K562 (cell line): ENCODE measurements around the gene EZH1. TPM values are rescaled to one million over a fixed set of nuclear protein-coding genes. Genes with fewer than 3 reads are reported as not detected.
A peak's percentile ranks its signal among the peaks of the same experiment; 100 is the strongest.

Source experiments
- CHD1 ChIP-seq: fragments of 200-600 bp; sonication (generic); IDR thresholded peaks from one replicate; pipeline ENCODE4 v1.6.1; 2012; ENCODE audit warnings: mild to moderate bottlenecking, moderate library complexity, low read length, inconsistent platforms
- FOXO4 ChIP-seq: fragments of 450-650 bp; formaldehyde crosslinking; IDR thresholded peaks from 2 replicates; pipeline ENCODE4 v1.4.0; 2020; ENCODE audit warnings: mild to moderate bottlenecking, moderate library complexity
- HBP1 ChIP-seq: fragments of 450-650 bp; formaldehyde crosslinking; IDR thresholded peaks from 2 replicates; pipeline ENCODE4 v1.4.0; 2022; ENCODE audit warnings: missing genetic modification characterization
- HNRNPK ChIP-seq: fragments of 200-400 bp; formaldehyde crosslinking; IDR thresholded peaks from one replicate; pipeline ENCODE4 v1.6.1; 2018; ENCODE audit warnings: mild to moderate bottlenecking, low read depth, low read length; ENCODE audit not compliant: poor library complexity, severe bottlenecking
- MBD1 ChIP-seq: fragments of 250-450 bp; sonication (Bioruptor Pico); IDR thresholded peaks from 2 replicates; pipeline ENCODE4 v1.8.0; 2022; ENCODE audit warnings: inconsistent platforms
- MYC ChIP-seq, 2 experiments: fragments of 250-450 bp in 1 of 2; sonication (Bioruptor Pico) in 1 of 2; IDR thresholded peaks; 2 replicates each; pipeline versions ENCODE4 v1.5.1 to v1.6.1; 2012 to 2021; ENCODE audit warnings: low read depth in 2 of 2, borderline replicate concordance in 1 of 2, improper control_type of control experiment in 1 of 2, low read length in 1 of 2, mild to moderate bottlenecking in 1 of 2, moderate library complexity in 1 of 2
- PPARD ChIP-seq: fragments of 250-450 bp; sonication (Bioruptor Pico); IDR thresholded peaks from 2 replicates; pipeline ENCODE4 v1.8.0; 2022; ENCODE audit warnings: inconsistent platforms, mild to moderate bottlenecking, moderate library complexity
- PTTG1 ChIP-seq: fragments of 450-650 bp; IDR thresholded peaks from 2 replicates; pipeline ENCODE4 v1.6.1; 2016; ENCODE audit warnings: low read depth, mild to moderate bottlenecking, missing genetic modification characterization, missing compliant biosample characterization
- RBFOX2 ChIP-seq: fragments of 200-400 bp; formaldehyde crosslinking; IDR thresholded peaks from 2 replicates; pipeline ENCODE4 v1.6.1; 2017; ENCODE audit warnings: low read depth, mild to moderate bottlenecking, low read length, moderate library complexity
- SREBF2 ChIP-seq: sonication (generic); formaldehyde crosslinking; IDR thresholded peaks from 2 replicates; pipeline ENCODE4 v1.4.0; 2020; ENCODE audit warnings: mild to moderate bottlenecking, missing genetic modification reagents
- TAF15 ChIP-seq: fragments of 200-400 bp; formaldehyde crosslinking; IDR thresholded peaks from 2 replicates; pipeline ENCODE4 v1.6.1; 2017; ENCODE audit warnings: mild to moderate bottlenecking, low read depth, low read length, moderate library complexity
- ZHX1 ChIP-seq: fragments of 150-350 bp; conservative IDR thresholded peaks from 2 replicates; pipeline ENCODE4 v1.6.1; 2014; ENCODE audit warnings: low read length
- ZNF518B ChIP-seq: fragments of 250-450 bp; sonication (Bioruptor Pico); IDR thresholded peaks from 2 replicates; pipeline ENCODE4 v1.5.0; 2021; ENCODE audit warnings: mild to moderate bottlenecking, moderate library complexity
- ZNF77 ChIP-seq: fragments of 250-450 bp; sonication (Bioruptor Pico); IDR thresholded peaks from 2 replicates; pipeline ENCODE4 v1.5.0; 2020
- polyA plus RNA-seq, 8 experiments: library from polyadenylated mRNA; depleted of rRNA in 4 of 8; stranded (reverse) in 5 of 8; unstranded in 3 of 8; fragments of >200 nt; fragmentation: Nextera tagmentation in 2 of 8; fragmentation: Illumina TruSeq in 1 of 8; extraction: Ambion mirVana in 2 of 8; extraction: Trizol in 1 of 8; gene quantifications; 2 replicates each; pipeline versions ENCODE4 v1.2.1 to v1.2.3, GENCODE V29; 2011 to 2014; ENCODE audit warnings: inconsistent platforms in 1 of 8, missing spikeins in 1 of 8
- total RNA-seq, 7 experiments: library from RNA; depleted of rRNA in 6 of 7; stranded (reverse); fragments of >200 nt in 6 of 7; fragmentation: Illumina TruSeq in 2 of 7; extraction: Trizol in 2 of 7; gene quantifications; 2 replicates each; pipeline versions ENCODE4 v1.2.1 to v1.2.3, GENCODE V29; 2011 to 2021; ENCODE audit warnings: low replicate concordance in 1 of 7

Gene EZH1
- total and polyA plus RNA-seq, 9 of the 15 experiments (the other 6 are each of a cell fraction or from before 2014, with no cell fraction given): 8.6 to 40.8 (median 22.9) TPM

GRCh38 chr17:42750739-42751344, 6.0 kb upstream of the EZH1 start (continued):
- TF ChIP-seq ZNF518B (CRISPR knock-in tag) (no peak), PPARD (no peak), TAF15 (no peak), HNRNPK (no peak), ZHX1 (no peak), SREBF2 (CRISPR knock-in tag) (no peak), FOXO4 (CRISPR knock-in tag) (no peak), ZNF77 (CRISPR knock-in tag) (no peak), RBFOX2 (no peak), MYC (IDR thresholded peaks at IDR 0.05; ENCODE audit: low read depth, low read length) (no peak), MYC (CRISPR knock-in tag; IDR thresholded peaks at IDR 0.05; ENCODE audit: borderline replicate concordance, low read depth) (no peak), MBD1 (no peak), HBP1 (0 out of 2 replicates have a peak, but pooled peaks have one; percentile 18), CHD1 (no peak), PTTG1 (tag) (no peak)
